HG03442 (cell line): ENCODE data around the gene UBE2S.
A peak's percentile ranks its signal among the peaks of the same experiment; 100 is the strongest.
"Not testable (repeated sequence)": the region's sequence is repeated elsewhere in the genome, so short reads cannot be mapped to it uniquely, and the experiment has no call there.

Experiments
- ATAC-seq: cut with Tn5 transposase; IDR thresholded peaks from one replicate; pipeline ENCODE4 v1.9.1; 2021; ENCODE audit warnings: mild to moderate bottlenecking, moderate library complexity; ENCODE audit not compliant: unreplicated experiment

Gene UBE2S

GRCh38 chr19:55440411-55441105 is 33.0 kb upstream of the UBE2S start:
- no peak for ATAC-seq

GRCh38 chr19:55439052-55439451 is 31.5 kb upstream of the UBE2S start:
- ATAC-seq: no peak

- ATAC-seq: no peak
Measured at GRCh38 chr19:55437410-55437809, 29.8 kb upstream of the UBE2S start.

GRCh38 chr19:55436847-55437246 is 29.3 kb upstream of the UBE2S start:
- ATAC-seq: no peak

GRCh38 chr19:55435020-55435419 is 27.4 kb upstream of the UBE2S start:
- no peak for ATAC-seq

- ATAC-seq: no peak
Measured at GRCh38 chr19:55434356-55434919, 26.9 kb upstream of the UBE2S start.

GRCh38 chr19:55433292-55433691 is 25.7 kb upstream of the UBE2S start:
- no peak for ATAC-seq

GRCh38 chr19:55432241-55432959 is 24.8 kb upstream of the UBE2S start:
- ATAC-seq: no peak

- ATAC-seq: no peak
Measured at GRCh38 chr19:55431183-55431582, 23.6 kb upstream of the UBE2S start.

GRCh38 chr19:55426042-55426441 is 18.5 kb upstream of the UBE2S start:
- ATAC-seq: no peak

- no peak for ATAC-seq
Measured at GRCh38 chr19:55424518-55424917, 16.9 kb upstream of the UBE2S start.

- ATAC-seq: no peak
Measured at GRCh38 chr19:55423225-55424005, 15.8 kb upstream of the UBE2S start.

GRCh38 chr19:55421281-55421680 is 13.7 kb upstream of the UBE2S start:
- not testable (repeated sequence) for ATAC-seq

GRCh38 chr19:55419624-55420236 is 12.1 kb upstream of the UBE2S start:
- ATAC-seq: no peak

GRCh38 chr19:55419103-55419502 is 11.5 kb upstream of the UBE2S start:
- ATAC-seq: no peak

- no peak for ATAC-seq
Measured at GRCh38 chr19:55418185-55418584, 10.6 kb upstream of the UBE2S start.

- no peak for ATAC-seq
Measured at GRCh38 chr19:55410168-55410567, 2.6 kb upstream of the UBE2S start.

- ATAC-seq: not testable (repeated sequence)
Measured at GRCh38 chr19:55409179-55409578, 1.6 kb upstream of the UBE2S start.

- ATAC-seq: no peak
Measured at GRCh38 chr19:55408533-55408872, 915 bp upstream of the UBE2S start.

- peak; percentile 76 for ATAC-seq
Measured at GRCh38 chr19:55407800-55408532, 378 bp upstream of the UBE2S start.
